Effector memory CD4-positive, alpha-beta T cell (primary cell): ENCODE data around the gene FBXO41.

ENCODE experiments used
- DNase-seq, 3 donors: peaks; one replicate each; pipeline ENCODE4 v3.0.0-alpha.2; 2020
- H3K27ac ChIP-seq: 2 replicates; pipeline ENCODE4 v1.7.0; 2013; ENCODE audit warnings: mild to moderate bottlenecking, low read length, moderate library complexity; ENCODE audit not compliant: insufficient read depth, poor library complexity, severe bottlenecking
- H3K27me3 ChIP-seq: replicated peaks from 2 replicates; pipeline ENCODE4 v1.7.0; 2013; ENCODE audit warnings: mild to moderate bottlenecking, low read length; ENCODE audit not compliant: insufficient read depth, control insufficient read depth, poor library complexity, severe bottlenecking
- H3K36me3 ChIP-seq: 2 replicates; pipeline ENCODE4 v1.7.0; 2013; ENCODE audit warnings: mild to moderate bottlenecking, low read length, moderate library complexity; ENCODE audit not compliant: control insufficient read depth, insufficient read depth
- H3K4me1 ChIP-seq: 2 replicates; pipeline ENCODE4 v1.7.0; 2013; ENCODE audit warnings: low read length, mild to moderate bottlenecking; ENCODE audit not compliant: control insufficient read depth, insufficient read depth, poor library complexity, severe bottlenecking
- H3K4me3 ChIP-seq: 2 replicates; pipeline ENCODE4 v1.7.0; 2013; ENCODE audit warnings: low read length, low read depth, mild to moderate bottlenecking; ENCODE audit not compliant: insufficient read depth, poor library complexity, severe bottlenecking
- H3K9me3 ChIP-seq: 2 replicates; pipeline ENCODE4 v1.7.0; 2013; ENCODE audit warnings: mild to moderate bottlenecking, low read length, moderate library complexity; ENCODE audit not compliant: control insufficient read depth

Gene FBXO41

GRCh38 chr2:73246850-73247249 lies 37.4 kb downstream of the FBXO41 start:
- no peaks in the 10 kb centered on the region for H3K9me3 ChIP-seq
- peaks cover 89% of the 10 kb centered on the region for H3K36me3 ChIP-seq
- no peaks in the 10 kb centered on the region for H3K4me1 ChIP-seq
- no peak overlapping the region for H3K27ac ChIP-seq
- DNase-seq: no peak
- no peaks in the 10 kb centered on the region for H3K27me3 ChIP-seq
- H3K4me3 ChIP-seq: no peak overlapping the region

DNA sequence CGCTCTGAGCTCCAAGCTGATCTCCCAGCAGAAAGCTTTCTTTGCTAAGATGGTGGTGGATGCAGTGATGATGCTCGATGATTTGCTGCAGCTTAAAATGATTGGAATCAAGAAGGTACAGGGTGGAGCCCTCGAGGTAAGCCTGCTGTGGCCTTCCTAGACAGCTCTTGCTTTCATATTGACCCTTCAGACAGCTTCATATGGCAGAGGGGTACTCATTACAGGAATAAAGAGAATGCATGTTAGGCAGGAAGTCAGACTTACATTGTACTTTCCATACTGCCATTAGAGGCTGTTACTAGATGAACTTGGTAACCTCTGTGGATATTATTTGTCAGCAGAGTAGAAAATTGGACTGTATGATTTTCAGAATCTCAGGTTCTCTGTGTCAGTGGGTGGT lies 39.7 kb downstream of the FBXO41 start:
- DNase-seq: no peak
- Histone ChIP-seq H3K36me3 (peaks cover 82% of the 10 kb centered on the region), H3K4me1 (no peaks in the 10 kb centered on the region), H3K27ac (no peak overlapping the region), H3K4me3 (no peak overlapping the region), H3K27me3 (no peaks in the 10 kb centered on the region), H3K9me3 (no peaks in the 10 kb centered on the region)

DNA sequence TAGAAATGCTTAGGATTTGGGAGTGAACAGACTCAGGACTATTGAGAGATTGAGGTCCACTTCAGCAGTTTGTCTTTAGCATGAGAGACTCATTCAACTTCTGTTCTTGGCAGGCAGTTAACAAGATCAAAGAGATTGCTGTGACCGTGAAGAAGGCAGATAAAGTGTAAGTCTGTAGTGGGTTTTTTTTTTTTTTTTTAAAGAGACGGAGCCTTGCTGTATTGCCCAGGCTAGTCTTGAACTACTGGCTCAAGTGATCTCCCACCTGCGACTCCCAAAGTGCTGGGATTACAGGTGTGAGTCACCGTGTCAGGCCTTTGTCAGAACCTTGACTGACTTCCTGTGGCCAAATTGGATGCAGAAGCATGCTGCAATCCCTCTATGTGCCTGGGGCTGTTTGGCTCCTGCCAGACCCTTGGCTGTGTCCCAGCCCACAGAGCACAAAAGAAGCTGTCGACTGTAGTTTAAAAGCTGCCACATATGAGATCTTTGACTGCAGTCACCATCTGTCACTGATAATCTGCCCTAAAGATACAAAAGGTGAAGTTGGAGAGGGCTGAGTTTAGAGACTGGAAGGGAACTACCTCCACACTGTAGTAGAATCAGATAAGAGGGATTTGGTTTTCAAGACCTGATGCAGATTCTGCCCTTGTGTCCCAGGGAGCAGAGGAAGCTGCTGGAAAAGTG lies 40.3 kb downstream of the FBXO41 start:
- H3K27ac ChIP-seq: no peak overlapping the region
- H3K4me3 ChIP-seq: no peak overlapping the region
- no peaks in the 10 kb centered on the region for H3K9me3 ChIP-seq
- no peaks in the 10 kb centered on the region for H3K4me1 ChIP-seq
- H3K27me3 ChIP-seq: no peaks in the 10 kb centered on the region
- DNase-seq: no peak
- peaks cover 82% of the 10 kb centered on the region for H3K36me3 ChIP-seq

DNA sequence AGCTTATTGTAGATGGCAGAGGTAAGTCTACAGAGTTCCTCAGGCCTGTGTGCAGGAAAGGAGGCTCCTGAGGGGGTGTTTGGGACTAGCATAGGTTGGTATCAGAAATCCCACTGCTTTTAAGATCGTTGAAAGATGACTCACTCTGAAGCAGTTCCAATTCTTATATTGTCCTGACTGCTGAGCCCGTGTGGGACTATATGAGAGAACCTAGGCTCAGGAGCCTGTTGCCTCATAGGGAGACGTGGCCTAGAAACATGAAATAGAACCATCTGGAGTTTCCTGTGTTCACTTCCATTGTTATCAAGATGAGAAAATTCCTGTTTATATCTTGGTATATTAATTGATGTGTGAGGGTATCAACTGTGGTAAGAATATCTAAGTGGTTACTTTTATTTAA lies 44.5 kb downstream of the FBXO41 start:
- Histone ChIP-seq H3K27me3 (no peaks in the 10 kb centered on the region), H3K9me3 (no peaks in the 10 kb centered on the region), H3K36me3 (peaks cover 44% of the 10 kb centered on the region), H3K4me1 (peaks cover 5% of the 10 kb centered on the region), H3K4me3 (no peak overlapping the region), H3K27ac (no peak overlapping the region)
- no peak for DNase-seq

GRCh38 chr2:73238976-73239375 lies 45.3 kb downstream of the FBXO41 start:
- Histone ChIP-seq H3K9me3 (no peaks in the 10 kb centered on the region), H3K4me1 (peaks cover 6% of the 10 kb centered on the region), H3K27me3 (no peaks in the 10 kb centered on the region), H3K36me3 (peaks cover 36% of the 10 kb centered on the region), H3K4me3 (no peak overlapping the region), H3K27ac (no peak overlapping the region)
- no peak for DNase-seq

DNA sequence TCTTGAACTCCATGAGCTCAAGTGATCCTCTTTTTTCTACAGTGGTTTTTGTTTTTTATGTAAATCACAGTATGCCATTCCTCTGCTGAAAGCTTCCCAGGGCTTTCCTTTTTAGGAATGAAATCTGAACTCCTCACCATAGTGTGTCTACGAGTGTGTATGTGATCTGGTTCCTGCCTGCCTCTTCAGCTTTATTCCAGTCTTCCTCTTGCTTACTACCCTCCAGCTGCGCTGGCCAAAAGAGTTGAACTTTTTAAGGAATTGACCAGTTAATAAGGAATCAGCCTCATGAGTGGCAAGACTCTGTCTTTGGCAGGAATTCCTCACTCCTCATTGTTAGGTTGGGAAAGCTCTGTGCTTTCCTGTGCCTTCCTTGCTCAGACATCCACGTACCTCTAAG lies 46.1 kb downstream of the FBXO41 start:
- Histone ChIP-seq H3K27me3 (no peaks in the 10 kb centered on the region), H3K4me3 (no peak overlapping the region), H3K4me1 (peaks cover 6% of the 10 kb centered on the region), H3K9me3 (no peaks in the 10 kb centered on the region), H3K27ac (no peak overlapping the region), H3K36me3 (peaks cover 29% of the 10 kb centered on the region)
- DNase-seq: no peak

- Histone ChIP-seq H3K27me3 (no peaks in the 10 kb centered on the region), H3K9me3 (no peaks in the 10 kb centered on the region), H3K4me1 (peaks cover 6% of the 10 kb centered on the region), H3K4me3 (no peak overlapping the region), H3K36me3 (peaks cover 23% of the 10 kb centered on the region), H3K27ac (no peak overlapping the region)
- DNase-seq: no peak
These were observed 47.1 kb downstream of the FBXO41 start for GRCh38 chr2:73237168-73237567.

DNA sequence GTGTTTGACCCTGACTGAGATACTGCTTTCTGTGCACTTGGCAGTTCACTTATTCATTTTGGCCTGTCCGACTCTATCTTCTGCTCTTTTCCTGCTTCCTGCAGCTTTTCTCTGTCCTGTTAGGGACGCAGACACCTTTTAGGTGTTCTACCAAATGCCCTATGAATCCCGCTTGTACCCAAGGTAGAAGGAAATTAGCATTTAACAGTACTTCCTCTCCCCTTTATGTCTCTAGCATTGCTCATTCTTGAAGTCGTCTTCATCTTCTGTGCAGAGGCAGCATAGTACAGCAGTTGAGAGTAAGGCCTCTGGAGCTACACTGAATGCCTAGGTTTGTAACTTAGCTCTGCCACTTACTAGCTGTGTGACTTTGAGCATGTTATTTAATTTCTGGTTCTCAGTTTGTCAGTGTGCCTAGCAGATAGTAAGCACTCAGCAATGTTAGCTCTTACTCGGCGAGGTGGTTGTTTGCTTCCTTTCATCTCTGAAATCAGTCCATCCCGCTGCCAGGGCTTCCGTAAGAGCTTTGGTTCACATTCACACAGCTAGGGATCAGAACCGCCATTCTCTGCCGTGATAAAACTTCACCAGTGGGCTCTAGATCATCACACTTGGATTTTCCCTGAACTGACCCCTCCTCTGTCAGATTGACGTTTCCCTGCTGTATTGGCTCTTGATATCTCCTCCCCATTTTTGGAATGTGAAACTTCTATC lies 48.8 kb downstream of the FBXO41 start:
- Histone ChIP-seq H3K4me1 (peaks cover 6% of the 10 kb centered on the region), H3K27me3 (no peaks in the 10 kb centered on the region), H3K4me3 (peak overlapping the region; percentile 69), H3K9me3 (no peaks in the 10 kb centered on the region), H3K27ac (peak overlapping the region; percentile 92), H3K36me3 (peaks cover 16% of the 10 kb centered on the region)
- DNase-seq: no peak

DNA sequence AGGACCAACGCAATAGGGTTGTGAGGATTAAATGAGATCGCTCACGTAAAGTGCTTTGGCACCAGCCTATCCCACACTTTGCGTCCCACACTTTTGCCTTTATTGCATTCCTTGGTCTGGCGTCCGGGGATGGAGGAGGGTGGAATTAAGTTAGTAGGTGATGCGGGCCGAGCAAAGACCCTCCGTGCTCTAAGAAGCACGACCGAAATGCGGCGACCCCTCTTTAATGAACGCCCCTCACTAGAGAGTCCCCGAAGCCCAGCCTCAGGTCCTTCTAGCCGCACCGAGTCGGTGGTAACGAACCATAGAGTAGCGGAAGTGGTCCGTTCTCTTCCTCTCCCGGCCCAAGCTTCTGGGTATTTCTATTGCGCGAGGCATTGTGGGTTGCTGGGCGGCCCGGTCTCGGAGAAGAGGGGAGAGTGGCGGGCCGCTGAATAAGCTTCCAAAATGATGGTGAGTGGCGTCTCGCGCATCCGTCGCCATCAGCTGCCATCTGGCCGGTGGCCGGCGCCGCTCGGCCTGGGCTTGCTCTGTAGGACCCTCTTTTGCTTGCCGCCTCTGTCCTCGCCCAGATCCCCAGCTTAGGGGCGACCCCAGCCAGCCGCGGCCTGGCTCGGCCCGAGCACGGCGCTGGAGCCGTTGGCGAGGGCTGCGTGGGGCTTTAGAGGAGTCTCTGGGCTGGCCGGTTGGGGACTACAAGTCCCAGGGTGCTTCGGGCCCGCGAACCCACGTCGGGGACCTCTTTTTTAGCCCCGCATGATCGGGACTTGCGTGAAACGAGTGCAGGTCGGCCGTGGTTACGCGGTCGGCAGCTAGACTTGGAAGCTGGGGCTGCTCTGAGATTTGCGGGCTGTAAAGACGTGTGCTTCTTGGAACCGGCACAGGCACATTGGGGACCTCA lies 50.1 kb downstream of the FBXO41 start, which contains the start of gene CCT7:
Gene CCT7, plus strand, starts transcription at position 377 of the 901 bp plus-strand sequence. Its CDS starts 71 bp downstream, at position 448.
- Histone ChIP-seq H3K9me3 (no peaks in the 10 kb centered on the region), H3K27me3 (no peaks in the 10 kb centered on the region), H3K36me3 (peaks cover 4% of the 10 kb centered on the region), H3K4me1 (peaks cover 6% of the 10 kb centered on the region), H3K27ac (peak within 1 kb of the TSS; percentile 92), H3K4me3 (peak within 1 kb of the TSS; percentile 69)
- DNase-seq: peak; percentile 74 to 81 (median 81)
